Erythroblast (primary cell): ENCODE measurements around the gene GRHL3.

Experiments
- GATA1 ChIP-seq: IDR thresholded peaks from 2 replicates; pipeline ENCODE4 v1.6.1; 2011; ENCODE audit warnings: low read depth, mild to moderate bottlenecking, control low read depth, low read length, moderate library complexity
- POLR2A ChIP-seq: IDR thresholded peaks from 2 replicates; pipeline ENCODE4 v1.6.1; 2011; ENCODE audit warnings: mild to moderate bottlenecking, low read length

DNA sequence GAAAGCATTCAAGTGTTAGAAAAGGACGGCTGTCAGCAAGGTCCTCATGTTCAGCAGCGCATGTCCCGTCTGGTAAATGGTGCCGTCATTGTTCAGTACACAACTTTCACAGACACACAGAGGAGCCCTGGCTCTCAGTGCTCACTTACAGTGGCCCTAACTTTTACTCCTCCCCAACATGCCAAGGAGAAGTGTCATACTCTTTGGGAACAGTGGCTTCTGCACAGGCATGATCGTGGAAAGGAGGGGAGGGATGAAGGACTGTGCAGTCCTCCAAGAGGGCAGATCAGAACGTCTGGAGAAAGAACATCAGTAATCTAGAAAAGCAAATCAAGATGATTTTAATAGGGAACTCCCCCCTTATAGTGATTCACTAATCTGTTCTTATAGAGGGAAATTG, 3.8 kb upstream of the GRHL3 start:
- TF ChIP-seq POLR2A (no peak), GATA1 (no peak)
